HK-2 (cell line): ENCODE results near the gene CSPG4.
"Not testable (repeated sequence)": the region's sequence is repeated elsewhere in the genome, so short reads cannot be mapped to it uniquely, and the experiment has no call there.

Source experiments
- DNase-seq: peaks from one replicate; pipeline ENCODE4 v3.0.0-alpha.2; 2018; ENCODE audit not compliant: unreplicated experiment

Gene CSPG4

GRCh38 chr15:75725006-75725718 lies 12.5 kb upstream of the CSPG4 start:
- DNase-seq = no peak

GRCh38 chr15:75723847-75724660 lies 11.4 kb upstream of the CSPG4 start:
- DNase-seq = peak; percentile 45

DNA sequence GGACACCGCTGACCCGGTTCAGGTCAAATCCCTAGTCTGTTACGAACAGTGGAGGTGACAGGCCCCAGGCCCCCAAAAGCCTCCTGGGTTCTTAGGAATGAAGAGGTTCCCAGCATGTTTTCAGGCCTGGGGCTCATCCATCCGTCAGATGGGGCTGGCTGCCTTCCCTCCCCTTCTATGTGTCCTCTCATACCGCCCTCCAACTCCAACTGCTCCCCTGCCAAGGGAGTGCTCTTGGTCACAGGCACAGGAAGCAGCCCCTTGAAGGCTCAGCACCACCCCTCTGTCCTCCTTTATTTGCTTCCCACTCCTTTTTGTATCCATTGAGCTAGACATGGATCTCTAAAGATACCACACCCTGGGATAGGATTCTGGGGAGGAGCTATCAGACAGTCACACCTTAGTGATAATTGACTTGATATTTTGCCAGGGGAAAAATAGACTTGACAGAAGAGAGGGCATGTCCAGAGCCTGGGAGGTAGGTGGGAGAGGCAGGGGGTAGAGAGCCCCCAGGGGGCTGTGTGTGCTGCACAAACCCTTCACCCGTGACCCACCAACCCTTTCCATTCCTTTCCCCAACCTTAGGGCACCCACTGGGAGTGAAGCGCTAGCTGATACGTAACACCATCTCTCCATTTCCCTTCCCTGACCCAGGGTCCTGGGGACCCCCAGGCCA lies 10.7 kb upstream of the CSPG4 start:
- DNase-seq = no peak

DNA sequence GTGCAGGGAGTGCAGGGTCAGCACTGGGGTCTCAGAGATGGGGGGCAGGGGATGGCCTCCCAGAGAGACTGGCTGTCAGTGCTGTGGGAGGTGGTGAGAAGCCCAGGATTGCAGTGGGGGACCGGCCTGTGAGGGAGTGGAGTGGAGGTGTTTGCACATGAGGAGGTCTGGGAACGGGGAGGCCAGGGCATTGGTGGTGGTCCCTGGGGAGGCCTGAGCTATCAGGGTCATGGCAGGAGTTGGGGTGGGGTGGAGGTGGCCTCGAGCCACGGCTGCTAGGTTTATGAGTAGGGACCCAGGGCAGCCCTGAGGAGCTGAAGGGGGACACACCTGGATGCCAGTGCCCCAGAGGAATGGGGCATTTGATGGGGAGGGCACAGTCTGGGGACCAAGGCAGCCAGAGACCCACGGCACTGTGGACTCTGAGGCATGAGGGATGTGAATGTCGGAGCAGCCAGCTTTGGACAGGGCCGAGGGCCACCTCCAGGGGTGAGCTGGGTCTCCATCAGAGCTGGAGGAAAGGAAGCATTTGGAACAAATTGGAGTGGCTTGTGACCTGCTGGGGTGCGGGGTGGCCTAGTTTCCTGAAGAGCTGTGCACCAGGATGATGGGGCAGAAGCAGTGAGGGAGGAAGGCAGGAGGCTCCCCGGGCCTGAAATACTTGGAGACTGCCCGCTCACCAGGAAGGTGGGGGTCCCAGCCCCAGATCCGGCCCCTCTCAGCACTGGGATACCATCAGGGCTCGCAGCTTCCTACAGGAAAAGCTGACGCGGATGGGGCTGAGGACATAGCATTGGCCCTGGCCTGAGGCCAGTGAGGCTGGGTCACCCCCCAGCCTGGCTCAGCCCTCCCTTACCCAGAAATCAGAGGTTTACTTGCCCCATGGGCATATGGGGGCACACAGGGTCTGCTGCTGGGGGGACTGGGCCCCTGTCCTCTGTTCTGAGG lies 9.5 kb upstream of the CSPG4 start:
- no peak for DNase-seq

GRCh38 chr15:75721480-75721922 lies 8.9 kb upstream of the CSPG4 start:
- DNase-seq = no peak

GRCh38 chr15:75720787-75721479 lies 8.3 kb upstream of the CSPG4 start:
- DNase-seq = peak; percentile 66

DNA sequence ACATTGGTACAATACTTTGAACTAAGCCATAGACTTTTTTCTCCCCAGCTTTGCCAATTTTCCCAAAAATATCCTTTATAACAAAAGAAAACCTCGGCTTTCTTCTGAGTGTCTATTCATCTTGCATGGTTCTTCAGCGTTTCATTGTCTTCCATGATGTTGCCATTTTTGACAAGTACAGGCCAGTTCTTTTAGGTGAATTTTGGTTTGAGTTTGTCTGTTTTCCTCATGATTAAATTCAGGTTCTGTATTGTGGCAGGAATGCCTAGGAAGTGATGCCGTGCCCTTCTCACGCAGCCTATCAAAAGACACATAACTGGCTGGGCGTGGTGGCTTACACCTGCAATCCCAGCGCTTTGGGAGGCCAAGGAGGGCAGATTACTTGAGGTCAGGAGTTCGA lies 7.6 kb upstream of the CSPG4 start:
- DNase-seq = no peak

GRCh38 chr15:75718328-75718727 lies 5.7 kb upstream of the CSPG4 start:
- DNase-seq = no peak

DNA sequence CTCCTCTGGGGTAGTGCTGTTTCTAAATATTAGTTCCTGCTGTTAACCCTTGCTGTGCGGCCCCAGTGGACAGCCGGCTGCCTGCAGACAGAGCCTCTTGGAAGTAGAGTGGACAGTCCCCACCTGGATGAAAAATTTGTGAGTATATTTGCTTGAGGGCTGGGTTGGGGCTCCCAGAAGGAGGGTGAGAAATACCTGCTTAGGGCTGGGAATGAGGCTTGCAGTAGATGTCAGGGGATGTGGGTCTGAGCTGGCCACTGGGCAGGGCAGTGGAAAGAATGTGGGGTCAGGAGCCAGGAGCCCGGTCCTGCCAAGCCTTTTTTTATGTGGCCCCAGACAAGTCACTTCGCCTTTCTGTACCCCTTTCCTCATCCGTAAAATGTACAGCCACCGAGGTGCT lies 4.4 kb upstream of the CSPG4 start:
- DNase-seq = not testable (repeated sequence)

GRCh38 chr15:75716249-75716950 lies 3.8 kb upstream of the CSPG4 start:
- DNase-seq = not testable (repeated sequence)

GRCh38 chr15:75715312-75715832 lies 2.7 kb upstream of the CSPG4 start:
- DNase-seq = not testable (repeated sequence)

GRCh38 chr15:75714195-75714594 lies 1.5 kb upstream of the CSPG4 start:
- no peak for DNase-seq

DNA sequence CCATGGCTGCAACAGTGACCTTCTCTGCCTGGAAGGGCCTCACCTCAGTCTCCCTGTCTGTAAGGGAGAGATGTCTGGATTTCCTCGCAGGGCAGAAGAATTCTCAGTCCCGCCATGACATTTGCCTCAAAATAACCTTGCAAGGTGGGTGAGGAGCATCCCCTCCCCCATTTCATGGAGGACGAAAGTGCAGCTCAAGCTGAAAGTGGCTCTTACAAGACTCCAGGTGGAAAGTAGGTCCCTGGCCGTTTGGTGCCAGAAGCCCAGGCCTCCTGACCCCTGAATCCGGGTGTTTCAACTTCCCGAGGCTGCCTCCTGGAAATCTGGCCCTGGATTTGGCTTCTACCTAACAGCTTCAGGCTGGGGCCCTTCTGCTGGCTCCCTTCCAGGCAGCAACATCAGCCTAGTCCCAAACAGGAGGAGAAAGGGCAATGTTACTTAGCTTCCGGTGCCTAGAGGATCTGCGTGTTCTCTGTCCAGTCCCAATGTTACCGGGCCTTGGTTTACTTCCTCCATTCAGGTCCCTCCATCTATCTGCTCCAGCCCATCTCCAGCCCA lies 769 bp upstream of the CSPG4 start:
- DNase-seq = no peak

- not testable (repeated sequence) for DNase-seq
Measured at GRCh38 chr15:75711495-75711894, 1.2 kb downstream of the CSPG4 start.

GRCh38 chr15:75710874-75711273 lies 1.8 kb downstream of the CSPG4 start:
- DNase-seq = not testable (repeated sequence)

DNA sequence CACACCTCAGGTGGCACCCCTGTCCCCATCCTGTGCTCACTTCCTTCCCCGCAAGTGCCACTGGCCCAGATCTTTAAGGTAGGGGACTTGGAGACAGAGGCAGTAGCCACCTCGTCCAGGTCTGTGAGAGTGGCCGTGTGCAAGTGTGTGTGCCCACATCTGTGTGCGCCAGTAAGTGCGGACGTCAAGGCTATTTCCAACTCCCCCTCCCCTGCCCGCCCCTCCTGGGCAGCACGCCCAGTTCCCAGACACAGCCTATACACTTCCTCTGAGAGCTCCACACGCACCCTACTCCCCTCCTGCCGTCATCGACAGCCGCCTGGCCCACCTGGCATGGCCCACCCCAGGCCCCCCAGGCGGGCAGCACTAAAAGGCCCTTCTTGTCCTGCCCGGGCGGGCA lies 3.2 kb downstream of the CSPG4 start:
- DNase-seq = not testable (repeated sequence)

GRCh38 chr15:75706682-75706954 lies 6.0 kb downstream of the CSPG4 start:
- no peak for DNase-seq

DNA sequence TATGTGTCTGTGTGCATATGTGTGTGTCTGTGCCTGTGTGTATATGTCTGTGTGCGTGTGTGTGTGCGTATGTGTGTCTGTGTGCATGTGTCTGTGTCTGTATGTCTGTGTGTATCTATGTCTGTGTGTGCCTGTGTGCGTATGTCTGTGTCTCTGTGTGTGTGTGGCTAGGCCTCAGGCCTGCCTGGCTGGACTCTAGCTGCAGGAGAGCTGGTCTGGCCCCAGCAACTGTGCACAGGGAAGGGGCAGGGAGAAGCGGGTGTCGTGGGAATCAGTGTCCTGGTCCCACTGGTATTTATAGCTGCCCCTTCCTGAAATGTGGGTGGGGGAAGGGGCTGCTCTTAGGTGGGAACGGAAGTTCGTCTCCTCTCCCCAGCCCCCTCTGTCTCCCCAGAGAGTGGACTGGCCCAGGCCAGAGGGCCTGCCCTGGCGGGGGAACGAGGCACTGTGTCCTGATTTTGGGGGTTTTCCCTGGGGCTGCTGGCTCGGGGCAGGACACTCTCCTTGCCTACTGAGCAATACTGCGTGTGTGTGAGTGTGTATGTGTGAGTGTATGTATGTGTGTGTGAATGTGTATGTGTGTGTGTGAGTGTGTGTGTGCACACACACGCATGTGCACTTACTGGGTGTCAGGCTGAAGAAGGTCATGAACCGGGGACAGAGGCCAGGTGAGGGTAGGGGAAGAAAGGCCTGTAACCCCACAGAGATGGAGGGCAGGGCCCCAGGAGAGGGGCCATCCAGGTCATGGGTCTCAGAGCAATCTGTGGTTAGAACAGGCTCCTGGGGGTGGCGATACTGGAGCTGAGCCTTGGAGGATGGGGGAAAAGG lies 6.6 kb downstream of the CSPG4 start:
- no peak for DNase-seq

DNA sequence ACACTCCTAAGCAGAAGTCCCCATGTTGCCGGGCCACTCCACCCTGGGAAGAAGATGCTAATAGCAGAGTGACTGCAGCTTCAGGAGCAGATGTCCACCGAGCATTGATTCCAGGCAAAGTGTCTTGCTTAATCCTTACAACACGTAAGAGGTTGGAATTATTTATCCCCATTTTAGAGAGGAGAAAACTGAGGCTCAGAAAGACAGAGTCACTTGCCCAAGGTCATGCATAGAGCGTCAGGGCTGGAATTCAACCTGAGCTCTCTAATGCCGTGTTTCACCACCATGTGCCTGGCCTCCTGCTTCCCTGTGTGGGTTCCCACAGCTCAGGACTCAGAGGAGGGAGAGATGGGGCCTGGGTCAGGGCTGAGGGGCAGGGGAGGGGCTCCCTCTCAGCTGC lies 7.3 kb downstream of the CSPG4 start:
- DNase-seq = not testable (repeated sequence)
